Esophagus squamous epithelium (tissue), 4 donors: ENCODE results near the gene LEUTX.

Experiments
- POLR2A ChIP-seq, 4 donors: fragments of 450-650 bp; IDR thresholded peaks; one replicate each; pipeline ENCODE4 v1.6.1; 2017; ENCODE audit warnings: antibody characterized with exemption in 4 of 4, mild to moderate bottlenecking in 4 of 4, moderate library complexity in 3 of 4
- TF ChIP-seq, protein P1 (sequence below), 6 experiments: fragments of 450-650 bp in 4 of 6; fragments of 200-600 bp in 2 of 6; sonication (generic) in 2 of 6; IDR thresholded peaks; one replicate each; pipeline ENCODE4 v1.5.1; 2016 to 2019; ENCODE audit warnings: antibody characterized with exemption in 6 of 6, mild to moderate bottlenecking in 4 of 6, moderate library complexity in 4 of 6

DNA sequence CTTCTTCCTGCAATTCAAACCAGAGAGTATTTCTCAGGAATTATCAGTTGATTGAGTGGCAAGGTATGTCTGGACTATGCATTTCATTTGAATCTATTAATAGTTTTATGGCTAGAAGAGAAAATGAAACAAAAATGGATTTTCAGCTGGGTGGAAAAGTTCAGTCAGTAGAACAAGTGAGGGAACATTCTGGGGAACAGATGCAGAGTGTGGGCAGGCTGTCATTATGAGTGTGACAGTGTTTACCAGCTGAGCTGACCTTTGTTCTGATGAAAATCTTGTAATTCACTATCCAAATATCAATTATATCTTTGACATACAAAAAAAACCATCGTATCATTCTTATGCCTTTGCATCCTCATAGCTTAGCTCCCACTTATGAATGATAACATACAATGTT is 38.3 kb upstream of the LEUTX start:
- TF ChIP-seq, protein P1, sequence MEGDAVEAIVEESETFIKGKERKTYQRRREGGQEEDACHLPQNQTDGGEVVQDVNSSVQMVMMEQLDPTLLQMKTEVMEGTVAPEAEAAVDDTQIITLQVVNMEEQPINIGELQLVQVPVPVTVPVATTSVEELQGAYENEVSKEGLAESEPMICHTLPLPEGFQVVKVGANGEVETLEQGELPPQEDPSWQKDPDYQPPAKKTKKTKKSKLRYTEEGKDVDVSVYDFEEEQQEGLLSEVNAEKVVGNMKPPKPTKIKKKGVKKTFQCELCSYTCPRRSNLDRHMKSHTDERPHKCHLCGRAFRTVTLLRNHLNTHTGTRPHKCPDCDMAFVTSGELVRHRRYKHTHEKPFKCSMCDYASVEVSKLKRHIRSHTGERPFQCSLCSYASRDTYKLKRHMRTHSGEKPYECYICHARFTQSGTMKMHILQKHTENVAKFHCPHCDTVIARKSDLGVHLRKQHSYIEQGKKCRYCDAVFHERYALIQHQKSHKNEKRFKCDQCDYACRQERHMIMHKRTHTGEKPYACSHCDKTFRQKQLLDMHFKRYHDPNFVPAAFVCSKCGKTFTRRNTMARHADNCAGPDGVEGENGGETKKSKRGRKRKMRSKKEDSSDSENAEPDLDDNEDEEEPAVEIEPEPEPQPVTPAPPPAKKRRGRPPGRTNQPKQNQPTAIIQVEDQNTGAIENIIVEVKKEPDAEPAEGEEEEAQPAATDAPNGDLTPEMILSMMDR (IDR thresholded peaks at IDR 0.05) = no peak
- TF ChIP-seq POLR2A (IDR thresholded peaks at IDR 0.05) = no peak
